ENCODE results near the gene ACP2. TPM values are rescaled to one million over a fixed set of nuclear protein-coding genes. Genes with fewer than 3 reads are reported as not detected.

Gene ACP2
- total and polyA plus RNA-seq, 9 of the 15 experiments (the other 6 are each of a cell fraction or from before 2014, with no cell fraction given) = 1.9 to 20.0 (median 11.6) TPM

DNA sequence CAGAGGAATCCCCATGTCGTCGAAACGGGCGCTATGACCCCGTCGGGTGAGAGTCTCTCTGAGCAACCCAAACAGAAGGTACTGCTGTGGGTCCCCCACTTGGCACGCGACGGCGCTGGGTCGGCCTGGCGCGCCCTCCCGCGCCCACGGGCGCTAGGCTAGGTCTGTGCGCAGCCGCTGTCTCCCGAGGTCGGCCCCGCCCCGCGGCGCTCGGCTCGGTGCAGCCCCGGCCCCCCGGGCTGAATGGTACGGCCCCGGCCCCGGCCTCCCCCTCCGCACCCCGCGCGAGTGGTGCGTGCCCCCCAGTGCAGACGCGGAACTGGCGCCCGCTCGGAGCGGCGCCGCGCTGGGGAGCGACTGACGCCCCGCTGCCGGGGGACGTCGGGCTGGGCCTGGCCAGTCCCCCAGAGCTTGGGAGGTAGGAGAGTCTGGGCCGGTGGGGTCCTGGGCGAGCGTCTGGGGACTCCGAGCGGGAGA, 21.3 kb upstream of the ACP2 start, which contains the start of gene MADD (continued):
- peak in 1 of 2 experiments; percentile 22; a peak in 1 of 4 replicates for TF ChIP-seq RAD21 (CRISPR knock-in tag; conservative IDR thresholded peaks at IDR 0.05 in 1 of 2, IDR thresholded peaks at IDR 0.05 in 1 of 2)
- TF ChIP-seq, protein P1, sequence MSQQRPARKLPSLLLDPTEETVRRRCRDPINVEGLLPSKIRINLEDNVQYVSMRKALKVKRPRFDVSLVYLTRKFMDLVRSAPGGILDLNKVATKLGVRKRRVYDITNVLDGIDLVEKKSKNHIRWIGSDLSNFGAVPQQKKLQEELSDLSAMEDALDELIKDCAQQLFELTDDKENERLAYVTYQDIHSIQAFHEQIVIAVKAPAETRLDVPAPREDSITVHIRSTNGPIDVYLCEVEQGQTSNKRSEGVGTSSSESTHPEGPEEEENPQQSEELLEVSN (IDR thresholded peaks at IDR 0.05; ENCODE audit: borderline replicate concordance in 1 of 2, extremely low read depth in 1 of 2, insufficient read depth in 1 of 2, insufficient read length in 1 of 2, low read depth in 1 of 2, low read length in 1 of 2, poor library complexity in 1 of 2, severe bottlenecking in 1 of 2) = peak; percentile 73 to 84
- TF ChIP-seq CCNT2 (IDR thresholded peaks at IDR 0.05; ENCODE audit: borderline replicate concordance, extremely low read depth, insufficient read length, low read depth, low read length) = peak; percentile 68
- TF ChIP-seq, protein P2, sequence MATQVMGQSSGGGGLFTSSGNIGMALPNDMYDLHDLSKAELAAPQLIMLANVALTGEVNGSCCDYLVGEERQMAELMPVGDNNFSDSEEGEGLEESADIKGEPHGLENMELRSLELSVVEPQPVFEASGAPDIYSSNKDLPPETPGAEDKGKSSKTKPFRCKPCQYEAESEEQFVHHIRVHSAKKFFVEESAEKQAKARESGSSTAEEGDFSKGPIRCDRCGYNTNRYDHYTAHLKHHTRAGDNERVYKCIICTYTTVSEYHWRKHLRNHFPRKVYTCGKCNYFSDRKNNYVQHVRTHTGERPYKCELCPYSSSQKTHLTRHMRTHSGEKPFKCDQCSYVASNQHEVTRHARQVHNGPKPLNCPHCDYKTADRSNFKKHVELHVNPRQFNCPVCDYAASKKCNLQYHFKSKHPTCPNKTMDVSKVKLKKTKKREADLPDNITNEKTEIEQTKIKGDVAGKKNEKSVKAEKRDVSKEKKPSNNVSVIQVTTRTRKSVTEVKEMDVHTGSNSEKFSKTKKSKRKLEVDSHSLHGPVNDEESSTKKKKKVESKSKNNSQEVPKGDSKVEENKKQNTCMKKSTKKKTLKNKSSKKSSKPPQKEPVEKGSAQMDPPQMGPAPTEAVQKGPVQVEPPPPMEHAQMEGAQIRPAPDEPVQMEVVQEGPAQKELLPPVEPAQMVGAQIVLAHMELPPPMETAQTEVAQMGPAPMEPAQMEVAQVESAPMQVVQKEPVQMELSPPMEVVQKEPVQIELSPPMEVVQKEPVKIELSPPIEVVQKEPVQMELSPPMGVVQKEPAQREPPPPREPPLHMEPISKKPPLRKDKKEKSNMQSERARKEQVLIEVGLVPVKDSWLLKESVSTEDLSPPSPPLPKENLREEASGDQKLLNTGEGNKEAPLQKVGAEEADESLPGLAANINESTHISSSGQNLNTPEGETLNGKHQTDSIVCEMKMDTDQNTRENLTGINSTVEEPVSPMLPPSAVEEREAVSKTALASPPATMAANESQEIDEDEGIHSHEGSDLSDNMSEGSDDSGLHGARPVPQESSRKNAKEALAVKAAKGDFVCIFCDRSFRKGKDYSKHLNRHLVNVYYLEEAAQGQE (IDR thresholded peaks at IDR 0.05; ENCODE audit: borderline replicate concordance) = no peak
- TF ChIP-seq, protein P2 (CRISPR knock-in tag; IDR thresholded peaks at IDR 0.05; ENCODE audit: low read depth) = 0 out of 2 replicates have a peak, but pooled peaks have one; percentile 21
- peak; percentile 46; the same call in 1 of the 2 replicates for TF ChIP-seq ZNF589 (CRISPR knock-in tag; IDR thresholded peaks at IDR 0.05; ENCODE audit: low read depth)
- peak; percentile 76 for TF ChIP-seq TAF1 (IDR thresholded peaks at IDR 0.05; ENCODE audit: control insufficient read depth, extremely low read depth, insufficient read depth, low read length, severe bottlenecking)
- no peak for TF ChIP-seq CHD4 (IDR thresholded peaks at IDR 0.05; ENCODE audit: insufficient read depth, insufficient replicate concordance, low read depth, low read length, poor library complexity, severe bottlenecking)
- TF ChIP-seq POLR2AphosphoS5 (IDR thresholded peaks at IDR 0.05; ENCODE audit: control insufficient read depth, insufficient read depth, low read depth, low read length) = peak; percentile 55; the same call in 1 of the 2 replicates
- TF ChIP-seq, protein P3, sequence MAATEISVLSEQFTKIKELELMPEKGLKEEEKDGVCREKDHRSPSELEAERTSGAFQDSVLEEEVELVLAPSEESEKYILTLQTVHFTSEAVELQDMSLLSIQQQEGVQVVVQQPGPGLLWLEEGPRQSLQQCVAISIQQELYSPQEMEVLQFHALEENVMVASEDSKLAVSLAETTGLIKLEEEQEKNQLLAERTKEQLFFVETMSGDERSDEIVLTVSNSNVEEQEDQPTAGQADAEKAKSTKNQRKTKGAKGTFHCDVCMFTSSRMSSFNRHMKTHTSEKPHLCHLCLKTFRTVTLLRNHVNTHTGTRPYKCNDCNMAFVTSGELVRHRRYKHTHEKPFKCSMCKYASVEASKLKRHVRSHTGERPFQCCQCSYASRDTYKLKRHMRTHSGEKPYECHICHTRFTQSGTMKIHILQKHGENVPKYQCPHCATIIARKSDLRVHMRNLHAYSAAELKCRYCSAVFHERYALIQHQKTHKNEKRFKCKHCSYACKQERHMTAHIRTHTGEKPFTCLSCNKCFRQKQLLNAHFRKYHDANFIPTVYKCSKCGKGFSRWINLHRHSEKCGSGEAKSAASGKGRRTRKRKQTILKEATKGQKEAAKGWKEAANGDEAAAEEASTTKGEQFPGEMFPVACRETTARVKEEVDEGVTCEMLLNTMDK (IDR thresholded peaks at IDR 0.05; ENCODE audit: borderline replicate concordance, insufficient read depth, low read depth, low read length, poor library complexity, severe bottlenecking) = peak; percentile 31
- peak; percentile 91 for TF ChIP-seq JUND (IDR thresholded peaks at IDR 0.05; ENCODE audit: borderline replicate concordance, low read depth, low read length)
- no peak for TF ChIP-seq JUND (tag; IDR thresholded peaks at IDR 0.05; ENCODE audit: borderline replicate concordance, low read depth, low read length)

Measured in K562 (cell line).